ENCODE results near the gene FRMD3. TPM values are rescaled to one million over a fixed set of nuclear protein-coding genes. Genes with fewer than 3 reads are reported as not detected.

FRMD3 gene
- total RNA-seq, 1 experiment from 2014 or later: 0.55 TPM

DNA sequence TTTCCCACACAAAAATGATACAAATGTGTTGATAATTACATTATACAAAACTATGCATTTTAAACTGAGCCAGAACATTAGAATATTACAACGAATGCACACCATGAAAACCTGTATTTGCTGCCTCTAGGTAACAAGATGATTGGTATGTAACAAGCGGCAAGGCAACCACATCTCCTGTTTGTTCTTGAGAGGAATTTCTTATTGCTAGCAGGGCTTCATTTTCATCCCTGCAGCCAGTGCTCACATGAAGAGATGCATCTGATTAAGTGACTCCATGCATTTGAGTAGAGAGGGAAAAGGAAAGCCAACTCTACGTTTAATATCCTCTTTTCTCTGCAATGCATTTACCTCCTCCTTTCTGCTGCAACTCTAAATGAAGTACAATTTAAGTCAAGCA lies 36.6 kb downstream of the FRMD3 start:
- H4K8ac ChIP-seq (replicated peaks; ENCODE audit: insufficient read length, low read depth, low read length): no peak overlapping the region
- no peak overlapping the region for H3K23ac ChIP-seq (ENCODE audit: insufficient read length, low read depth, low read length)
- H2BK5ac ChIP-seq (ENCODE audit: insufficient read length, low read length): no peak overlapping the region
- no peaks in the 10 kb centered on the region for H3K9me3 ChIP-seq (ENCODE audit: control insufficient read depth, low read depth, low read length)
- no peak overlapping the region for H3K27ac ChIP-seq (ENCODE audit: insufficient read length, low read depth, low read length)
- H3K4me3 Mint-ChIP-seq: no peak overlapping the region
- no peak overlapping the region for H4K5ac ChIP-seq (ENCODE audit: insufficient read length, low read depth, low read length)
- no peak overlapping the region for H3K27ac Mint-ChIP-seq
- no peak overlapping the region for H2AFZ ChIP-seq (ENCODE audit: low read length)
- no peaks in the 10 kb centered on the region for H3K27me3 ChIP-seq (ENCODE audit: insufficient read depth, low read length)
- no peak overlapping the region for H3K9ac ChIP-seq (ENCODE audit: extremely low read depth, insufficient read length, low read length)
- H3K14ac ChIP-seq (ENCODE audit: insufficient read depth, low read length): no peak overlapping the region
- H2BK15ac ChIP-seq (ENCODE audit: low read depth, low read length): no peak overlapping the region
- no peak overlapping the region for H2BK12ac ChIP-seq (ENCODE audit: insufficient read length, low read depth, low read length)
- H3K4me1 ChIP-seq (ENCODE audit: insufficient read depth, low read length): no peaks in the 10 kb centered on the region
- no peak overlapping the region for H2BK20ac ChIP-seq (ENCODE audit: low read depth, low read length, poor library complexity, severe bottlenecking)
- H3K79me2 ChIP-seq (ENCODE audit: insufficient read depth, low read length): no peaks in the 10 kb centered on the region
- H3K23me2 ChIP-seq (ENCODE audit: insufficient read length, low read depth, low read length, poor library complexity, severe bottlenecking): no peaks in the 10 kb centered on the region
- H4K91ac ChIP-seq (ENCODE audit: insufficient read length, low read depth, low read length): no peak overlapping the region
- WGBS (ENCODE audit: extremely low coverage, insufficient read length, low lambda C conversion rate): no CpG with 5 or more reads among the region's 3 CpGs
- no peak overlapping the region for H3T11ph ChIP-seq (ENCODE audit: low read length)
- H3K4me1 Mint-ChIP-seq: 0 out of 4 replicates have a peak, but pooled peaks cover 0 to 3% of the 10 kb centered on the region in 2 experiments
- DNase-seq: no peak
- H3K36me3 Mint-ChIP-seq (ENCODE audit: insufficient read depth in 1 of 3, low read depth in 3 of 3): no peaks in the 10 kb centered on the region
- H3K4me2 ChIP-seq (ENCODE audit: insufficient read depth, insufficient read length, low read length): no peak overlapping the region
- H3K79me1 ChIP-seq (ENCODE audit: insufficient read depth, low read depth, low read length, poor library complexity, severe bottlenecking): no peaks in the 10 kb centered on the region
- no peak overlapping the region for H2BK120ac ChIP-seq (ENCODE audit: low read depth, low read length, poor library complexity, severe bottlenecking)
- H3K9me3 Mint-ChIP-seq: no peaks in the 10 kb centered on the region
- no peaks in the 10 kb centered on the region for H3K27me3 Mint-ChIP-seq (ENCODE audit: low read depth)
- H3K56ac ChIP-seq (ENCODE audit: insufficient read length, low read depth, low read length): no peak overlapping the region
- H3K18ac ChIP-seq (ENCODE audit: insufficient read length, low read depth, low read length): no peak overlapping the region
- TF ChIP-seq, protein P1, sequence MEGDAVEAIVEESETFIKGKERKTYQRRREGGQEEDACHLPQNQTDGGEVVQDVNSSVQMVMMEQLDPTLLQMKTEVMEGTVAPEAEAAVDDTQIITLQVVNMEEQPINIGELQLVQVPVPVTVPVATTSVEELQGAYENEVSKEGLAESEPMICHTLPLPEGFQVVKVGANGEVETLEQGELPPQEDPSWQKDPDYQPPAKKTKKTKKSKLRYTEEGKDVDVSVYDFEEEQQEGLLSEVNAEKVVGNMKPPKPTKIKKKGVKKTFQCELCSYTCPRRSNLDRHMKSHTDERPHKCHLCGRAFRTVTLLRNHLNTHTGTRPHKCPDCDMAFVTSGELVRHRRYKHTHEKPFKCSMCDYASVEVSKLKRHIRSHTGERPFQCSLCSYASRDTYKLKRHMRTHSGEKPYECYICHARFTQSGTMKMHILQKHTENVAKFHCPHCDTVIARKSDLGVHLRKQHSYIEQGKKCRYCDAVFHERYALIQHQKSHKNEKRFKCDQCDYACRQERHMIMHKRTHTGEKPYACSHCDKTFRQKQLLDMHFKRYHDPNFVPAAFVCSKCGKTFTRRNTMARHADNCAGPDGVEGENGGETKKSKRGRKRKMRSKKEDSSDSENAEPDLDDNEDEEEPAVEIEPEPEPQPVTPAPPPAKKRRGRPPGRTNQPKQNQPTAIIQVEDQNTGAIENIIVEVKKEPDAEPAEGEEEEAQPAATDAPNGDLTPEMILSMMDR (conservative IDR thresholded peaks at IDR 0.05): no peak
- H3K4ac ChIP-seq (ENCODE audit: low read depth, low read length): no peak overlapping the region
- no peak overlapping the region for H2AK5ac ChIP-seq (ENCODE audit: insufficient read length, low read length)
- no peaks in the 10 kb centered on the region for H4K20me1 ChIP-seq (ENCODE audit: control insufficient read depth, insufficient read depth, insufficient read length)

Data from H9 (cell line).